Neutrophil (primary cell): ENCODE results near the gene AKTIP.
A peak's percentile ranks its signal among the peaks of the same experiment; 100 is the strongest.

Experiments
- H3K27ac ChIP-seq: fragments of 200-600 bp; sonication (generic); 2 replicates; pipeline ENCODE4 v1.5.1; 2016; ENCODE audit warnings: mild to moderate bottlenecking, moderate library complexity
- H3K27me3 ChIP-seq: fragments of 200-600 bp; sonication (generic); 2 replicates; pipeline ENCODE4 v1.6.0; 2016; ENCODE audit warnings: mild to moderate bottlenecking
- H3K36me3 ChIP-seq: fragments of 200-600 bp; sonication (generic); 2 replicates; pipeline ENCODE4 v1.5.1; 2017
- H3K4me1 ChIP-seq, 2 experiments: fragments of 200-600 bp in 1 of 2; sonication (generic) in 1 of 2; 1 replicate in 1 of 2; 2 replicates in 1 of 2; pipeline versions ENCODE4 v1.5.1 to v1.6.1; 2013 to 2016; ENCODE audit warnings: low read depth in 1 of 2, low read length in 1 of 2, mild to moderate bottlenecking in 1 of 2, moderate library complexity in 1 of 2; ENCODE audit not compliant: control insufficient read depth in 1 of 2, insufficient read depth in 1 of 2
- H3K4me3 ChIP-seq, 2 experiments: fragments of 200-600 bp in 1 of 2; sonication (generic) in 1 of 2; 1 replicate in 1 of 2; 2 replicates in 1 of 2; pipeline ENCODE4 v1.5.1; 2013 to 2016; ENCODE audit warnings: low read depth in 1 of 2, low read length in 1 of 2, mild to moderate bottlenecking in 1 of 2, moderate library complexity in 1 of 2
- H3K9me3 ChIP-seq: fragments of 200-600 bp; sonication (generic); 2 replicates; pipeline ENCODE4 v1.5.1; 2016
- CTCF ChIP-seq: fragments of 200-600 bp; sonication (generic); IDR thresholded peaks from 2 replicates; pipeline ENCODE4 v1.5.1; 2016; ENCODE audit warnings: antibody characterized with exemption

AKTIP gene

GRCh38 chr16:53511403-53512280 is 8.6 kb upstream of the AKTIP start:
- H3K4me3 ChIP-seq, result no peak overlapping the region
- peaks cover 31 to 44% of the 10 kb centered on the region in 2 experiments for H3K4me1 ChIP-seq
- no peaks in the 10 kb centered on the region for H3K36me3 ChIP-seq
- H3K27ac ChIP-seq, result no peak overlapping the region
- no peak for TF ChIP-seq CTCF
- H3K9me3 ChIP-seq, result no peaks in the 10 kb centered on the region
- no peaks in the 10 kb centered on the region for H3K27me3 ChIP-seq

DNA sequence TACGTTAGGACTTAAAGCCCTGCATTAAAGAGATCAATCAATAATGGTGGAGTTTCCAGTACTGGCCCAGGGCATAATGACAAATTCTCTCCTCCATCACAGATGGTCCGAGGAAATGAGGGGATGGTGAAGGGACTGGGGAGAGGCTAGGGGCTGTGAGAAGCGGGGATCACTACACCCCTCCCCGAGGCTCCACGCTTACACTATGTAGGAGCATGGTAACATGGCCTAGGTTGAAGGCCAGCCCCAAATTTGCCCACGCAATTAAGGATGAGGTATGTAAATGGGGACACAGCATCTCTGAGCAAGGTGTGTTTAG is 8.0 kb upstream of the AKTIP start:
- H3K36me3 ChIP-seq, result no peaks in the 10 kb centered on the region
- no peak overlapping the region for H3K27ac ChIP-seq
- no peak for TF ChIP-seq CTCF
- no peaks in the 10 kb centered on the region for H3K9me3 ChIP-seq
- H3K4me3 ChIP-seq, result no peak overlapping the region
- peaks cover 25 to 38% of the 10 kb centered on the region in 2 experiments for H3K4me1 ChIP-seq
- peaks cover 4% of the 10 kb centered on the region for H3K27me3 ChIP-seq

GRCh38 chr16:53510704-53511070 is 7.7 kb upstream of the AKTIP start:
- peaks cover 4% of the 10 kb centered on the region for H3K27me3 ChIP-seq
- no peaks in the 10 kb centered on the region for H3K9me3 ChIP-seq
- peaks cover 22 to 34% of the 10 kb centered on the region in 2 experiments for H3K4me1 ChIP-seq
- H3K4me3 ChIP-seq, result no peak overlapping the region
- H3K27ac ChIP-seq, result peak overlapping the region; percentile 67
- peak; percentile 5 for TF ChIP-seq CTCF
- H3K36me3 ChIP-seq, result no peaks in the 10 kb centered on the region

DNA sequence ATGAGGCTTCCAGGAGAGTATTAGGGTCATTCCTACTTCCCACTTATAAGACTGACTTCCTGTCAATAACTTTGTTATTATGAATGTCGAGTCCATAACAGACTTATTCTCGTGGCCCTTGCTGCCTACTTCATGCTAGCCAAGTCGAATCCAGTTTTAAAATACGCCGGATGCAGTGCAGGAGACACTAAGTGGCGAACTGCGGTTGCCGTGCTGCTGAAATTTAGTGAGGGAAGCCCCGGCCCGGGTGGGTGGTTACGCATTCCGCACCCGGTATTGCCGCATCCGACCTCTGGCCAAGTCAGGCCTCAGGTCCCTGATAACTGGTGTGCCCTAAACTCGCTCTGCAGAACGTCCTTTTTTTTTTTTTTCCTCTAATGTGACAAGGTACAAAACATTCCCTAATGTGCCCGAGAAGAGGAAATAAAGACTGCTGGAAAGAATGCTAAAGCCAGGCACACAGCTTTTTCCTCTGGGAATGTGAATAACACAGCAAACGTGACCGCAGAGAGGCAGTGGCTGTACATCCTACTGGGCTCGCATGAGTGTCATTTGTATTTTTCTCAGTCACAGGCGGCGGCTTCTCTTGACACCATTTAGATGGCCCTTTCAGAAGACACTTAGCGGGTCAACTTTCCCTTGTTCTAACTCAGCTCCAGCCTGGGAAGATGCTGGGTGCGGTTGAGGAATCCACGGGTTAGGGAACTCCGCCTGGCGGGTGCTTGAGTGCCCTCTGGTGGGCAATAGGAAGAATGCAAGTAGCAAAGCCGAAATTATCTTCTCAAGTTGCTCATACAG is 7.1 kb upstream of the AKTIP start:
- H3K4me1 ChIP-seq, result peaks cover 22 to 28% of the 10 kb centered on the region in 2 experiments
- TF ChIP-seq CTCF, result peak; percentile 93
- peaks cover 4% of the 10 kb centered on the region for H3K27me3 ChIP-seq
- no peaks in the 10 kb centered on the region for H3K36me3 ChIP-seq
- peak overlapping the region; percentile 67 for H3K27ac ChIP-seq
- H3K9me3 ChIP-seq, result no peaks in the 10 kb centered on the region
- H3K4me3 ChIP-seq, result peak overlapping the region in 1 of 2 experiments; percentile 23

DNA sequence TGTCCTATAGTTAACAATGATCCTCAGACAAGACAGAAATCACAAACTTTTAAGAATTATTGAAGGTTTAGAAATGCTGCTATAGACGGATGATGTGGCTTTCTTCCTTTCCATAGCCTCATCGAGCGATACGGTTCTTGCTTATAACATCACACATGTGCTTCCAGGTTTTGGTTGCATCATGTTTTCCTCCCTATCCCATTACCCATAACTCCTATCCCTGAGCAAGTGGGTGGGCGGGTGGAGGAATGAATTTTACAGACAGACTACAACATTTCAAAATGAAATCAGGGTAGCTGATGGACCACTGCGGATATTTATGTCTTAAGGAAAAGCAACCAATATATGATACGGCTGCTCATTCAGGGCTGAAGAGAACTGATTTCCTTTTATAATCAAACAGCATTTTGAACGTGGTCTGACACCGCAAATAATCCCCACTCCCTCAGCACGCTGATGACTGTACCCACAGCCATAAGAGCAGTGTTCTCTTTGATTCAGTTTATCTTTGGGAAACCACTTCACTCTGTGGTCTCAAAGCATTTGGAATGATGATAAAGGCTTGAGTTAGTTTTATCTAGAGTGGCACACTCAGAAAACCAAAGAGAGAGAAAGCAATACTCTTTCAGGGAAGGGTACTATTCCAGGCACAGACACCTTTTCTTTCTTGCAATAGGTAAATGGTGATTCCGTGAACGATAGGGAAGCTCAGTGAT is 4.6 kb upstream of the AKTIP start:
- Histone ChIP-seq H3K36me3 (no peaks in the 10 kb centered on the region), H3K4me3 (no peak overlapping the region), H3K27me3 (peaks cover 4% of the 10 kb centered on the region), H3K9me3 (no peaks in the 10 kb centered on the region), H3K27ac (no peak overlapping the region), H3K4me1 (peaks cover 33 to 44% of the 10 kb centered on the region in 2 experiments)
- TF ChIP-seq CTCF, result no peak
